ENCODE results near the gene ELN.
A peak's percentile ranks its signal among the peaks of the same experiment; 100 is the strongest.
"Not testable (repeated sequence)": the region's sequence is repeated elsewhere in the genome, so short reads cannot be mapped to it uniquely, and the experiment has no call there.

The ELN gene

GRCh38 chr7:74011421-74011820, 16.6 kb upstream of the ELN start:
- not testable (repeated sequence) for H3K36me3 Mint-ChIP-seq; H3K4me1 Mint-ChIP-seq; ATAC-seq; DNase-seq (ENCODE audit: low spot score in 2 of 2); H3K4me3 Mint-ChIP-seq; H3K9me3 Mint-ChIP-seq; H3K27ac Mint-ChIP-seq

GRCh38 chr7:74012842-74013249, 15.1 kb upstream of the ELN start:
- ATAC-seq (peak; percentile 55), DNase-seq (ENCODE audit: low spot score in 2 of 2) (no peak)
- Mint-ChIP-seq H3K9me3 (no peaks in the 10 kb centered on the region), H3K4me3 (no peak overlapping the region), H3K4me1 (no peaks in the 10 kb centered on the region), H3K27ac (no peak overlapping the region), H3K36me3 (no peaks in the 10 kb centered on the region)

- no peaks in the 10 kb centered on the region for H3K4me1 Mint-ChIP-seq
- ATAC-seq (peak; percentile 14), DNase-seq (ENCODE audit: low spot score in 2 of 2) (no peak)
- no peak overlapping the region for H3K4me3 Mint-ChIP-seq
- no peaks in the 10 kb centered on the region for H3K36me3 Mint-ChIP-seq
- H3K27ac Mint-ChIP-seq: no peak overlapping the region
- H3K9me3 Mint-ChIP-seq: no peaks in the 10 kb centered on the region
Observed at GRCh38 chr7:74013539-74014272, 14.3 kb upstream of the ELN start.

- no peak overlapping the region for H3K4me3 Mint-ChIP-seq
- H3K4me1 Mint-ChIP-seq: no peaks in the 10 kb centered on the region
- H3K9me3 Mint-ChIP-seq: no peaks in the 10 kb centered on the region
- no peaks in the 10 kb centered on the region for H3K36me3 Mint-ChIP-seq
- no peak overlapping the region for H3K27ac Mint-ChIP-seq
- no peak for DNase-seq (ENCODE audit: low spot score in 2 of 2)
- no peak for ATAC-seq
Observed at GRCh38 chr7:74014931-74015330, 13.0 kb upstream of the ELN start.

GRCh38 chr7:74015670-74016069, 12.3 kb upstream of the ELN start:
- DNase-seq (ENCODE audit: low spot score in 2 of 2) (no peak), ATAC-seq (no peak)
- no peak overlapping the region for H3K4me3 Mint-ChIP-seq
- no peaks in the 10 kb centered on the region for H3K9me3 Mint-ChIP-seq
- no peaks in the 10 kb centered on the region for H3K4me1 Mint-ChIP-seq
- no peak overlapping the region for H3K27ac Mint-ChIP-seq
- H3K36me3 Mint-ChIP-seq: no peaks in the 10 kb centered on the region

GRCh38 chr7:74017125-74017524, 10.8 kb upstream of the ELN start:
- H3K9me3 Mint-ChIP-seq: no peaks in the 10 kb centered on the region
- no peak overlapping the region for H3K4me3 Mint-ChIP-seq
- DNase-seq (ENCODE audit: low spot score in 2 of 2) (no peak), ATAC-seq (no peak)
- H3K36me3 Mint-ChIP-seq: no peaks in the 10 kb centered on the region
- H3K4me1 Mint-ChIP-seq: no peaks in the 10 kb centered on the region
- H3K27ac Mint-ChIP-seq: no peak overlapping the region

GRCh38 chr7:74018246-74018895, 9.6 kb upstream of the ELN start:
- H3K36me3 Mint-ChIP-seq: no peaks in the 10 kb centered on the region
- no peak overlapping the region for H3K27ac Mint-ChIP-seq
- H3K4me1 Mint-ChIP-seq: no peaks in the 10 kb centered on the region
- no peak overlapping the region for H3K4me3 Mint-ChIP-seq
- ATAC-seq (no peak), DNase-seq (ENCODE audit: low spot score in 2 of 2) (no peak)
- no peaks in the 10 kb centered on the region for H3K9me3 Mint-ChIP-seq

- DNase-seq (ENCODE audit: low spot score in 2 of 2) (no peak), ATAC-seq (no peak)
- Mint-ChIP-seq H3K9me3 (no peaks in the 10 kb centered on the region), H3K4me1 (no peaks in the 10 kb centered on the region), H3K4me3 (no peak overlapping the region), H3K36me3 (no peaks in the 10 kb centered on the region), H3K27ac (no peak overlapping the region)
Observed at GRCh38 chr7:74019149-74019548, 8.8 kb upstream of the ELN start.

- ATAC-seq: no peak
- no peak for DNase-seq (ENCODE audit: low spot score in 2 of 2)
- Mint-ChIP-seq H3K27ac (peak overlapping the region; percentile 12), H3K4me3 (no peak overlapping the region), H3K36me3 (no peaks in the 10 kb centered on the region), H3K4me1 (peaks cover 2% of the 10 kb centered on the region), H3K9me3 (no peaks in the 10 kb centered on the region)
Observed at GRCh38 chr7:74020390-74020789, 7.6 kb upstream of the ELN start.

- H3K9me3 Mint-ChIP-seq: no peaks in the 10 kb centered on the region
- no peak overlapping the region for H3K4me3 Mint-ChIP-seq
- no peak for DNase-seq (ENCODE audit: low spot score in 2 of 2)
- no peak overlapping the region for H3K27ac Mint-ChIP-seq
- no peak for ATAC-seq
- peaks cover 16% of the 10 kb centered on the region for H3K4me1 Mint-ChIP-seq
- H3K36me3 Mint-ChIP-seq: no peaks in the 10 kb centered on the region
Observed at GRCh38 chr7:74021546-74022320, 6.2 kb upstream of the ELN start.

- DNase-seq (ENCODE audit: low spot score in 2 of 2): no peak
- H3K36me3 Mint-ChIP-seq: no peaks in the 10 kb centered on the region
- ATAC-seq: no peak
- H3K9me3 Mint-ChIP-seq: no peaks in the 10 kb centered on the region
- no peak overlapping the region for H3K27ac Mint-ChIP-seq
- H3K4me3 Mint-ChIP-seq: no peak overlapping the region
- peaks cover 18% of the 10 kb centered on the region for H3K4me1 Mint-ChIP-seq
Observed at GRCh38 chr7:74022507-74022906, 5.5 kb upstream of the ELN start.

- no peak overlapping the region for H3K27ac Mint-ChIP-seq
- no peaks in the 10 kb centered on the region for H3K36me3 Mint-ChIP-seq
- DNase-seq (ENCODE audit: low spot score in 2 of 2): no peak
- peaks cover 18% of the 10 kb centered on the region for H3K4me1 Mint-ChIP-seq
- no peaks in the 10 kb centered on the region for H3K9me3 Mint-ChIP-seq
- no peak for ATAC-seq
- H3K4me3 Mint-ChIP-seq: no peak overlapping the region
Observed at GRCh38 chr7:74023092-74023536, 4.9 kb upstream of the ELN start.

GRCh38 chr7:74023786-74024185, 4.2 kb upstream of the ELN start:
- H3K36me3 Mint-ChIP-seq: no peaks in the 10 kb centered on the region
- DNase-seq (ENCODE audit: low spot score in 2 of 2) (no peak), ATAC-seq (no peak)
- H3K4me1 Mint-ChIP-seq: peaks cover 22% of the 10 kb centered on the region
- no peak overlapping the region for H3K4me3 Mint-ChIP-seq
- H3K27ac Mint-ChIP-seq: no peak overlapping the region
- H3K9me3 Mint-ChIP-seq: no peaks in the 10 kb centered on the region

GRCh38 chr7:74025146-74025545, 2.8 kb upstream of the ELN start:
- Mint-ChIP-seq H3K27ac (no peak overlapping the region), H3K4me1 (peaks cover 27% of the 10 kb centered on the region), H3K4me3 (no peak overlapping the region), H3K9me3 (no peaks in the 10 kb centered on the region), H3K36me3 (no peaks in the 10 kb centered on the region)
- no peak for ATAC-seq
- no peak for DNase-seq (ENCODE audit: low spot score in 2 of 2)

GRCh38 chr7:74025730-74026129, 2.2 kb upstream of the ELN start:
- no peaks in the 10 kb centered on the region for H3K36me3 Mint-ChIP-seq
- H3K4me3 Mint-ChIP-seq: no peak overlapping the region
- ATAC-seq: no peak
- H3K4me1 Mint-ChIP-seq: peaks cover 27% of the 10 kb centered on the region
- no peak overlapping the region for H3K27ac Mint-ChIP-seq
- no peaks in the 10 kb centered on the region for H3K9me3 Mint-ChIP-seq
- DNase-seq (ENCODE audit: low spot score in 2 of 2): no peak

Data from stimulated activated effector memory CD8-positive, alpha-beta T cell treated with anti-CD3 and anti-CD28 coated beads, Interleukin-12 subunit alpha, Interleukin-12 subunit beta, amount 100 ng/mL, for 72 hours (primary cell).